HL-60 (cell line): ENCODE measurements around the gene ALG12.

Source experiments
- DNase-seq, 2 experiments: peaks; one replicate each; pipeline ENCODE4 v3.0.0-alpha.2; 2010 to 2020; ENCODE audit warnings: low read depth in 1 of 2, low spot score in 1 of 2
- H3K27ac ChIP-seq: fragments of 250-450 bp; sonication (Bioruptor Pico); replicated peaks from 2 replicates; pipeline ENCODE4 v1.5.1; 2020; ENCODE audit warnings: mild to moderate bottlenecking, moderate library complexity
- H3K27me3 ChIP-seq: fragments of 250-450 bp; sonication (Bioruptor Pico); 2 replicates; pipeline ENCODE4 v1.5.1; 2021; ENCODE audit warnings: mild to moderate bottlenecking, moderate library complexity; ENCODE audit not compliant: insufficient read depth, poor library complexity, severe bottlenecking
- H3K4me3 ChIP-seq: replicated peaks from 2 replicates; pipeline ENCODE4 v1.5.1; 2011; ENCODE audit warnings: mild to moderate bottlenecking, control low read depth, low read length; ENCODE audit not compliant: insufficient read depth
- CTCF ChIP-seq: IDR thresholded peaks from one replicate; pipeline ENCODE4 v1.5.1; 2011; ENCODE audit warnings: low read length, control low read depth, inconsistent platforms; ENCODE audit not compliant: insufficient read depth
- GABPA ChIP-seq: IDR thresholded peaks from 2 replicates; pipeline ENCODE4 v1.6.1; 2012; ENCODE audit warnings: low read depth
- POLR2AphosphoS5 ChIP-seq: IDR thresholded peaks from 2 replicates; pipeline ENCODE4 v1.6.1; 2012; ENCODE audit warnings: low read depth
- SPI1 ChIP-seq: IDR thresholded peaks from 2 replicates; pipeline ENCODE4 v1.6.1; 2012; ENCODE audit warnings: low read depth, mild to moderate bottlenecking, borderline replicate concordance
- TF ChIP-seq, protein P1 (sequence below): IDR thresholded peaks from 2 replicates; pipeline ENCODE4 v1.6.1; 2012; ENCODE audit warnings: low read depth; ENCODE audit not compliant: insufficient replicate concordance

Gene ALG12

GRCh38 chr22:49901457-49901856, 16.8 kb downstream of the ALG12 start:
- no peak for TF ChIP-seq POLR2AphosphoS5
- no peak for TF ChIP-seq SPI1
- TF ChIP-seq GABPA = no peak
- TF ChIP-seq, protein P1, sequence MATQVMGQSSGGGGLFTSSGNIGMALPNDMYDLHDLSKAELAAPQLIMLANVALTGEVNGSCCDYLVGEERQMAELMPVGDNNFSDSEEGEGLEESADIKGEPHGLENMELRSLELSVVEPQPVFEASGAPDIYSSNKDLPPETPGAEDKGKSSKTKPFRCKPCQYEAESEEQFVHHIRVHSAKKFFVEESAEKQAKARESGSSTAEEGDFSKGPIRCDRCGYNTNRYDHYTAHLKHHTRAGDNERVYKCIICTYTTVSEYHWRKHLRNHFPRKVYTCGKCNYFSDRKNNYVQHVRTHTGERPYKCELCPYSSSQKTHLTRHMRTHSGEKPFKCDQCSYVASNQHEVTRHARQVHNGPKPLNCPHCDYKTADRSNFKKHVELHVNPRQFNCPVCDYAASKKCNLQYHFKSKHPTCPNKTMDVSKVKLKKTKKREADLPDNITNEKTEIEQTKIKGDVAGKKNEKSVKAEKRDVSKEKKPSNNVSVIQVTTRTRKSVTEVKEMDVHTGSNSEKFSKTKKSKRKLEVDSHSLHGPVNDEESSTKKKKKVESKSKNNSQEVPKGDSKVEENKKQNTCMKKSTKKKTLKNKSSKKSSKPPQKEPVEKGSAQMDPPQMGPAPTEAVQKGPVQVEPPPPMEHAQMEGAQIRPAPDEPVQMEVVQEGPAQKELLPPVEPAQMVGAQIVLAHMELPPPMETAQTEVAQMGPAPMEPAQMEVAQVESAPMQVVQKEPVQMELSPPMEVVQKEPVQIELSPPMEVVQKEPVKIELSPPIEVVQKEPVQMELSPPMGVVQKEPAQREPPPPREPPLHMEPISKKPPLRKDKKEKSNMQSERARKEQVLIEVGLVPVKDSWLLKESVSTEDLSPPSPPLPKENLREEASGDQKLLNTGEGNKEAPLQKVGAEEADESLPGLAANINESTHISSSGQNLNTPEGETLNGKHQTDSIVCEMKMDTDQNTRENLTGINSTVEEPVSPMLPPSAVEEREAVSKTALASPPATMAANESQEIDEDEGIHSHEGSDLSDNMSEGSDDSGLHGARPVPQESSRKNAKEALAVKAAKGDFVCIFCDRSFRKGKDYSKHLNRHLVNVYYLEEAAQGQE = no peak
- no peak for TF ChIP-seq CTCF
- H3K4me3 ChIP-seq = no peak overlapping the region
- no peak for DNase-seq
- H3K27me3 ChIP-seq = no peaks in the 10 kb centered on the region
- H3K27ac ChIP-seq = no peak overlapping the region

- DNase-seq = peak in 1 of 2 experiments; percentile 37
- Histone ChIP-seq H3K4me3 (no peak overlapping the region), H3K27ac (no peak overlapping the region), H3K27me3 (no peaks in the 10 kb centered on the region)
- TF ChIP-seq POLR2AphosphoS5 (peak; percentile 17), SPI1 (no peak)
Observed at GRCh38 chr22:49900441-49901230, 17.6 kb downstream of the ALG12 start.

DNA sequence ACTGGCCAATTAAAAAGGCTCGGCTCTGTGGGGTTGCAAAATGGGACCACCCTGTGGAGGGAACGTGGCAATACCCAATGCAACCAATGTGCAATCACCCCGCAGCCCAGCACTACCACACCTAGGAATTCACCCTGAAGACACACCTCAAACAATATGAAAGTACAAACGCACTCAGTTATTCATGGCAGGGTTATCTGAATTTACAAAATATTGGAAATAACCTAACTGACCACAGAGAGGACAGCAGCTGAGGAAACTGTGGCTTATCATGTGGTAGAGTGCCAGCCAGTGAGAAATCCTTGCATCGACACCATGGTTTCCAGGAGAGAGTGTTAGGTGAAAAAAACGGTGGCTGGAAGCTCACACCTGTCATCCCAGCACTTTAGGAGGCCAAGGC, 18.7 kb downstream of the ALG12 start:
- Histone ChIP-seq H3K27me3 (no peaks in the 10 kb centered on the region), H3K4me3 (no peak overlapping the region), H3K27ac (no peak overlapping the region)
- no peak for DNase-seq
- TF ChIP-seq SPI1 = no peak
- TF ChIP-seq CTCF = no peak
- TF ChIP-seq GABPA = no peak
- TF ChIP-seq, protein P1 = no peak
- TF ChIP-seq POLR2AphosphoS5 = no peak

DNA sequence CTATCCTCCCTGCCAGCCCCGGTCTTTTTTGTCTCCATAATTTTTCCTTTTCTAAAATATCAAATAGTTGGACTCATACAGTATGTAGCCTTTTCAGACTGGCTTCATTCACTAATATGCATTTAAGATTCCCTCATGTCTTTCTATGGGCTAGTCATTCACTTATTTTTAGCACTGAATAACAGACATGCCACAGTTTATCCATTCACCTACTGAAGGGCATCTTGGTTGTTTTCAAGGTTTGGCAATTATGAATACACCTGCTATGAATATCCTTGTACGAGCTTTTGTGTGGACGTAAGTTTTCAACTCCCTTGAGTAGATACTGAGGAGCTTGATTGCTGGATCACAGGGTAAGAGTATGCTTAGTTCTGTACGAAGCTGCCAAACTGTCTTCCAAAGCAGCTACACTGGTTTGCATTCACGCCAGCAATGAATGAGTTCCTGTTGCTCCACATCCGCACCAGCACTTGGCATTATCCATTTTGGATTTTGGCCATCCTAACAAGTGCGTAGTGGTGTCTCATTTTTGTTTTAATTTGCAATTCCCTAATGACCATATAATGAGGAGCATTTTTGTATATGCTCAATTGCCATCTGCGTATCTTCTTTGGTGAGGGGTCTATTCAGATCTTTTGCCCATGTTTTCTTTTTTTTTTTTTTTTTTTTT, 21.1 kb downstream of the ALG12 start:
- TF ChIP-seq POLR2AphosphoS5 (no peak), SPI1 (no peak), GABPA (no peak), CTCF (no peak)
- TF ChIP-seq, protein P1 = no peak
- no peak overlapping the region for H3K4me3 ChIP-seq
- H3K27me3 ChIP-seq = no peaks in the 10 kb centered on the region
- DNase-seq = no peak
- H3K27ac ChIP-seq = no peak overlapping the region
